HUES6 (cell line): ENCODE data around the gene ST8SIA6.
"Not testable (repeated sequence)": the region's sequence is repeated elsewhere in the genome, so short reads cannot be mapped to it uniquely, and the experiment has no call there.

Experiments used
- H3K27ac ChIP-seq: 2 replicates; pipeline ENCODE4 v1.7.0; 2013; ENCODE audit warnings: low read depth, mild to moderate bottlenecking, low read length, inconsistent platforms
- H3K27me3 ChIP-seq: 2 replicates; pipeline ENCODE4 v1.6.1; 2013; ENCODE audit warnings: low read length; ENCODE audit not compliant: control insufficient read depth, insufficient read depth
- H3K36me3 ChIP-seq: 2 replicates; pipeline ENCODE4 v1.6.1; 2013; ENCODE audit warnings: low read length; ENCODE audit not compliant: control insufficient read depth, insufficient read depth
- H3K4me1 ChIP-seq: 2 replicates; pipeline ENCODE4 v1.6.1; 2013; ENCODE audit warnings: low read length; ENCODE audit not compliant: control insufficient read depth, insufficient read depth
- H3K4me3 ChIP-seq: 2 replicates; pipeline ENCODE4 v1.5.1; 2013; ENCODE audit warnings: low read depth, low read length
- H3K9ac ChIP-seq: one replicate; pipeline ENCODE4 v1.6.1; 2013; ENCODE audit warnings: mild to moderate bottlenecking, low read length
- H3K9me3 ChIP-seq: 2 replicates; pipeline ENCODE4 v1.6.1; 2013; ENCODE audit warnings: low read depth, low read length; ENCODE audit not compliant: control insufficient read depth, insufficient read depth

ST8SIA6 gene

DNA sequence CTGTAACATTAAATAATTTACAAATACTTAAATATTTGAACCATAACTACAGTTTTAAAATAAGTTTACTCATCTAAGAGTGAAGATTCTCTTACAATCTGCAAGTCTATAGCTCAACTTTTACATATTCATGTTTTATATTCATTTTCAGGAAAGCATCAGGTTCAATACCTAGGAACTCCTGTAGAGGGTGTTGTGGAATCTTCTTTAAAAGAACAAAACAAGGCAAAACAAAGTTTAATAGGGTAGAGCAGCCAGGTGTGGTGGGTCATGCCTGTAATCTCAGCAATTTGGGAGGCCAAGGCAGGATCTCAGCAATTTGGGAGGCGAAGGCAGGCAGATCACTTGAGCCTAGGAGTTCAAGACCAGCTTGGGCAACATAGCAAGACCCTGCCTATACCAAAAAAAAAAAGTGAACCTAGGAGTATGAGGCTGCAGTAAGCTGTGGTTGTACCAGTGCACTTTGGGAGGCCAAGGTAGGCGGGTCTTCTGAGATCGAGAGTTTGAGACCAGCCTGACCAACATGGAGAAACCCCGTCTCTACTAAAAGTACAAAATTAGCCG lies 45.1 kb downstream of the ST8SIA6 start:
- Histone ChIP-seq H3K4me3 (no peak overlapping the region), H3K27me3 (no peaks in the 10 kb centered on the region), H3K9me3 (no peaks in the 10 kb centered on the region), H3K27ac (no peak overlapping the region), H3K9ac (no peak overlapping the region), H3K36me3 (no peaks in the 10 kb centered on the region; the same call in 1 of the 2 replicates), H3K4me1 (peaks cover 25% of the 10 kb centered on the region)

DNA sequence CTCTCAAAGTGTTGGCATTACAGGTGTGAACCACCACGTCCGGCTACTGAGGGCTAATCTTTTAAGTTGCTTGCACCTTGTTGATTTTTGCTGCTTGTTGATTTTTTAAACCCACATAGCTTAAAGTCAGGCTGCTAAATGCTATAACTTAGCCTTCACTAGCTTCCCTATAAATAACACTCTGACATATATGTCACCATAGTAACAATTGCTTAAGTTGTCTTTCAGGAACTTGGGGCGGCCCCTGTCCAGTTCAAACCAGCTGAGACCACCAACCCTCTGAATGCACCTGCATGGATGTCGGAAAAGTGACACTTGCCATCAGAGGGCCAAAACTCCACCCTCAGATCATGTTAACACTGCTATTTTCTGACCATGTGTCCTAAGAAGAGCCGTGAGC lies 47.3 kb downstream of the ST8SIA6 start:
- H3K9me3 ChIP-seq: no peaks in the 10 kb centered on the region

DNA sequence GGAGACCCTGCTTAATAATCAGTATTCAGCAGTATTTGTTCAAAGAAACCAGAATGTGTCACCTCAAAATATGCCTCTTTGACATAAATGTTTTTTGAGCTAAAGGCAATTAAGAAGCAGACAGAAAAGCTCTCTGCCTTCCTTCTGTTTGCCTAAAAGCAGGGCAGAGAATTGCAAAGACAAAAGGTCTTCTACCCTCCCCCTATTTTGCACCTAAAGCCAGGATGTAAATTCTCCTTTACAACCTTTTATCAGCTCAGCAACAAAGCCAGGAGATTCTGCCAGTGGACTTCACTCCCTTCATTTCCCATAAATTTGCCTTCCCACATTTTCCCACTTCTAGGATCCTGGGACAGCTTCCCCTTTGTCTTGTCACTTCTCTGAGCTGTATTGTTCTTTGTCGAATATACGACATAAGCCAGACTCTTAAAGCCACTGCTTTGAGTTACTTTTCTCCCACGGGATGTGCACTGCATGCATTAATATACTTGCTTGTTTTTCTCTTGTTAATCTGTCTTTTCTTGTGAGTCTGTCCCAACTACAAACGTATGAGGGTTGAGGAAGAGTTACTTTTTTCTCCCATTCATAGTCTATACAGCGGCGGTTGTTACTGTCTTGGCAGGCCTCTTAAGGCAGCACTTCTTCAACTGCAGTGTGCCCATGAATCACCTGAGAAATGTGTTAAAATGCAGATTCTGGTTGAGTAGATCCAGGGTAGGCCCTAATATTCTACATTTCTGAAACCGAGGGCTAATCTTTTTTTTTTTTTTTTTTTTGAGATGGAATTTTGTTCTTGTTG lies 48.2 kb downstream of the ST8SIA6 start:
- H3K36me3 ChIP-seq: no peaks in the 10 kb centered on the region; the same call in 1 of the 2 replicates
- H3K4me1 ChIP-seq: peaks cover 27% of the 10 kb centered on the region
- H3K9me3 ChIP-seq: no peaks in the 10 kb centered on the region
- no peaks in the 10 kb centered on the region for H3K27me3 ChIP-seq
- peak overlapping the region; percentile 67 for H3K9ac ChIP-seq
- 0 out of 2 replicates have a peak overlapping the region, but pooled peaks have one; percentile 25 for H3K4me3 ChIP-seq
- H3K27ac ChIP-seq: peak overlapping the region; percentile 68

More for the DNA sequence above, 47.3 kb downstream of the ST8SIA6 start:
- H3K27ac ChIP-seq: no peak overlapping the region
- H3K36me3 ChIP-seq: no peaks in the 10 kb centered on the region; the same call in 1 of the 2 replicates
- H3K27me3 ChIP-seq: no peaks in the 10 kb centered on the region
- no peak overlapping the region for H3K4me3 ChIP-seq
- H3K4me1 ChIP-seq: peaks cover 27% of the 10 kb centered on the region
- H3K9ac ChIP-seq: no peak overlapping the region

DNA sequence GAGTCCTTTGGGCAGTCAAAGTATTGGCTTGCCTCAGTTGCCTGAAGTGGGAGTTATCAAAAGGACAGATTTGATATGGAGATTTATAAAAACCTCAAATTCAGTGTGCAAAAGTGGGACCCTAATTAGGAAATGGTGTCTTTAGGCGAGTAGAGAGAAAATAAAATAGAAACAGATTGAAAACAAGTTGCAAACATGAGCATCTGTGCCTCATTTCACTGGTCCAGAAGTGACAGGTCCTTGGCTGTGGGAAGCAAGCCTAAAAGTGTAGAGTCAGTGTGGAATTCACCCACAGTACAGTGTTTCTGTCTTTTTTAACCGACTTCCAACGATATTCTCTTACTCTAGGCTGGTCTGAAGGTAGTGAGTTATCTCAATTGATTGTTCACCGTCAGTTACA lies 51.2 kb downstream of the ST8SIA6 start:
- Histone ChIP-seq H3K27me3 (no peaks in the 10 kb centered on the region), H3K27ac (no peak overlapping the region), H3K9ac (no peak overlapping the region), H3K36me3 (no peaks in the 10 kb centered on the region; the same call in 1 of the 2 replicates), H3K4me3 (no peak overlapping the region), H3K9me3 (no peaks in the 10 kb centered on the region; the same call in 1 of the 2 replicates), H3K4me1 (peaks cover 27% of the 10 kb centered on the region)

DNA sequence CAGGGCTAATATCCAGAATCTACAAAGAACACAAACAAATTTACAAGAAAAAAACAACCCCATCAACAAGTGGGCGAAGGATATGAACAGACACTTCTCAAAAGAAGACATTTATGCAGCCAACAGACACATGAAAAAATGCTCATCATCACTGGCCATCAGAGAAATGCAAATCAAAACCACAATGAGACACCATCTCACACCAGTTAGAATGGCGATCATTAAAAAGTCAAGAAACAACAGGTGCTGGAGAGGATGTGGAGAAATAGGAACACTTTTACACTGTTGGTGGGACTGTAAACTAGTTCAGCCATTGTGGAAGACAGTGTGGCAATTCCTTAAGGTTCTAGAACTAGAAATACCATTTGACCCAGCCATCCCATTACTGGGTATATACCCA lies 52.4 kb downstream of the ST8SIA6 start:
- peaks cover 24% of the 10 kb centered on the region for H3K4me1 ChIP-seq
- not testable (repeated sequence) for H3K9me3 ChIP-seq, H3K27me3 ChIP-seq

DNA sequence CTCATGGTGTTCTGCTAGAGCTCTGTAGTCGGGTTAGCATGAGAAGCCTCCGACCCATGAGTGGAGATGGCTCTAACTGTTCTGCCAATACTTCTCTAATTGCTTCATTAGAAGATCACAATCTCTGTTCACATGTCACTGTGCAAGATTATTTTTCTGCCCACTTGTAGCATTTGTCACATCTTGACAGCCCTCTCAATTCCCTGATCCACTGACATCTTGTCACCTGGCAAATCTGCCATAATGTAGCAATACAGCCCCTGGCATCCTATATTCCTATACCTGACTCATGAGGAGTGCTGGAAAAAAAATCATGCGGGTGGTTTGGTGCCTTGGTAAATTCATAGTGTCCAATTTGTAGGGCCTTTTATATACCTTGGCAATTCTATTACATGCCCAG lies 58.4 kb downstream of the ST8SIA6 start:
- Histone ChIP-seq H3K4me3 (no peak overlapping the region), H3K27me3 (no peaks in the 10 kb centered on the region), H3K9ac (no peak overlapping the region), H3K4me1 (no peaks in the 10 kb centered on the region), H3K27ac (no peak overlapping the region), H3K9me3 (no peaks in the 10 kb centered on the region; the same call in 1 of the 2 replicates), H3K36me3 (no peaks in the 10 kb centered on the region; the same call in 1 of the 2 replicates)

More for the DNA sequence above, 52.4 kb downstream of the ST8SIA6 start:
- not testable (repeated sequence) for H3K36me3 ChIP-seq, H3K9ac ChIP-seq, H3K27ac ChIP-seq, H3K4me3 ChIP-seq

DNA sequence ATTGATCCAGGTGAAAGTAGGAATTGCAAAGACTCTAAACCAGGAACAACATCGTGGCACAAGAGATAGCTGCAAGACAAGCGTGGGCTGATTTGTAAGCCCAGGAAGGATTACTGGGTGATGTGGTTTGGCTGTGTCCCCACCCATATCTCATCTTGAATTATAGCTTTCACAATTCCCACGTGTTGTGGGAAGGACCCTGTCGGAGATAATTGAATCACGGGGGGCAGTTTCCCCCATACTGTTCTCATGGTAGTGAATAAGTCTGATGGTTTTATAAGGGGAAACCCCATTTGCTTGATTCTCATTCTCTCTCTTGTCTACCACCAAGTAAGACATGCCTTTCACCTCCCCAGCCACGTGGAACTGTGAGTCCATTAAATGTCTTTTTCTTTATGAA lies 59.5 kb downstream of the ST8SIA6 start:
- Histone ChIP-seq H3K36me3 (no peaks in the 10 kb centered on the region; the same call in 1 of the 2 replicates), H3K9ac (no peak overlapping the region), H3K9me3 (no peaks in the 10 kb centered on the region), H3K27me3 (no peaks in the 10 kb centered on the region), H3K4me1 (no peaks in the 10 kb centered on the region), H3K27ac (no peak overlapping the region), H3K4me3 (no peak overlapping the region)

DNA sequence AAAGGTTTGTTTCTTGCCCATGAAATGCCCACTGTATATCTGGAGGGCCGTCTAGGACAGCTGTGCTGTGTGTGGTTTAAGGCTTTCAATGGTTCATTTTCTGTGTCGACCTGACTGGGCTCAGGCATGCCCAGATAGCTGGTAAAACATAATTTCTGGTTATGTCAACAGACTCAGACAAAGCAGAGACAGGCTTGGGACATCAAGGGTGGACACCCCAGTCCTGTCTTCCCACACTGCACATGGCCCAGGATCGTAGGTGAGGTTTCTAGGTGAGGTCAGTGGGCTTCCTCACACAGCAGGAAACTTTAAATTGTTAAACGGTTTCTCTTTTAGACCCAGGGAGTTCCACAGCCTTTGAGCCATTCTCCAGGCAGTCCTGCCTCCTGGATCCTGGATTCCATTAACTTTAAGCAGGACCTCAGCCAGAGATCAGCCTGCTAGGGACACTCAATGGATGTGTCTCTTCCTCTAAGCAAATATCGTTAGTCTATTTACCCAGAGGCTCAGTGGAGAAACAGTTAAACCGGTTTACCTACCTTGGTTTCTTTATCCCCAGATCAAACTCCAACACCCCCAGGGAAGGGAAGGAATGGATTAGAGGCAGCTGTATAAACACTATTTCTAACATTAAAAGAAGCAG lies 66.4 kb downstream of the ST8SIA6 start:
- no peak overlapping the region; the same call in 1 of the 2 replicates for H3K27ac ChIP-seq
- H3K9me3 ChIP-seq: no peaks in the 10 kb centered on the region
- no peaks in the 10 kb centered on the region for H3K27me3 ChIP-seq
- H3K36me3 ChIP-seq: no peaks in the 10 kb centered on the region
- H3K9ac ChIP-seq: peak overlapping the region; percentile 7
- no peak overlapping the region for H3K4me3 ChIP-seq
- H3K4me1 ChIP-seq: peaks cover 28% of the 10 kb centered on the region

DNA sequence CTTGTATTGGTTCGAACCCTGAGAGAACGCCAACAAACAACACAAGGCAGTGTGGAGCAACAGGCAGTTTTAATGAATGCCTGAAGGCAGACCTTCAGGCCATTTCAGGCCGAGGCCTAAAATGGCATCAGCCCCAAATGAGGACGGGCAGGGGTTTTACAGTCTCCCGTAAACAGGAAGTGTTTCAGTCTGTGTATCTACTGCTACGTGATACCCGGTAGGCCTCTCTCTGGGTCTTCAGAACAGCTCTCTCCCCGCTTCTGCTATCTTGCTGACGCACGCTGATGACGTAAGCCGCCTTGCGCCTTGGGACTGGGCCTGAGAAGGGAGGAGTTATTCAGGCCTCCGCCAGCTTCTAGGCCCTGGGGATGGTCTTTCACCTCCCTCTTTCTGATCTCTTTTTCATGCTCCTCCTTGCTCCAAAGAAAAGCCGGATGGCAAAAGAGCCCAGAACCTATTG lies 67.7 kb downstream of the ST8SIA6 start:
- Histone ChIP-seq H3K36me3 (no peaks in the 10 kb centered on the region), H3K9me3 (no peaks in the 10 kb centered on the region), H3K27me3 (no peaks in the 10 kb centered on the region), H3K27ac (no peak overlapping the region), H3K9ac (peak overlapping the region; percentile 64), H3K4me1 (peaks cover 28% of the 10 kb centered on the region), H3K4me3 (no peak overlapping the region; the same call in 1 of the 2 replicates)

DNA sequence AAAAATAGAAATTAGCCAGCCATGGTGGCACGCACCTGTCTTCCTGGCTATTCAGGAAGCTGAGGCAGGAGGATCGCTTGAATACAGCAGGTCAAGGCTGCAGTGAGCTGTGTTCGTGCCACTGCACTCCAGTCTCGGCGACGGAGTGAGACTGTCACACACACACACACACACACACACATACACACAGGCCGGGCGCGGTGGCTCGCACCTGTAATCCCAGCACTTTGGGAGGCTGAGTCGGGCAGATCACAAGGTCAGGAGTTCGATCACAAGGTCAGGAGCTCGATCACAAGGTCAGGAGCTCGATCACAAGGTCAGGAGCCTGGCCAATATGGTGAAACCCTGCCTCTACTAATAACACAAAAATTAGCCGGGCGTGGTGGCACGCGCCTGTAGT lies 68.4 kb downstream of the ST8SIA6 start:
- Histone ChIP-seq H3K4me1 (peaks cover 32% of the 10 kb centered on the region), H3K9ac (peak overlapping the region; percentile 64), H3K36me3 (no peaks in the 10 kb centered on the region), H3K9me3 (no peaks in the 10 kb centered on the region), H3K4me3 (no peak overlapping the region), H3K27me3 (no peaks in the 10 kb centered on the region), H3K27ac (no peak overlapping the region)

DNA sequence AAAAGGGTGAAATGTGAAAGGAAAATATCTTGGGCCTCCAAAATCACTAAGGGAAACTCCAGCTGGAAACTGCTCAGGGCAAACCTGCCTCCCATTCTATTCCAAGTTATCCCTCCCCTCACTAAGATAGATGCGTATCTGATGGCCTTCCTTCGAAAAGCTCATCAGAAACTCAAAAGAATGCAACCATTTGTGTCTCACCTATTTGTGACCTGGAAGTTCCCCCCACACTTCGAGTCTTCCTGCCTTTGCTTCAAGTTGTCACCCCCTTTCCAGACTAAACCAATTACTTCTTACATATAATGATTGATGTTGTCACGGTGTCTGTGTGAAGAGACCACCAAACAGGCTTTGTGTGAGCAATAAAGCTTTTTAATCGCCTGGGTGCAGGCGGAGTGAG lies 69.3 kb downstream of the ST8SIA6 start:
- Histone ChIP-seq H3K27ac (no peak overlapping the region; the same call in 1 of the 2 replicates), H3K9me3 (no peaks in the 10 kb centered on the region), H3K36me3 (no peaks in the 10 kb centered on the region), H3K27me3 (no peaks in the 10 kb centered on the region), H3K9ac (no peak overlapping the region), H3K4me1 (peaks cover 40% of the 10 kb centered on the region), H3K4me3 (no peak overlapping the region)
